Fibroblast of pulmonary artery (primary cell): ENCODE data around the gene USP6NL.
A peak's percentile ranks its signal among the peaks of the same experiment; 100 is the strongest.
"Not testable (repeated sequence)": the region's sequence is repeated elsewhere in the genome, so short reads cannot be mapped to it uniquely, and the experiment has no call there.

Experiments
- DNase-seq: peaks from one replicate; pipeline ENCODE4 v3.0.0-alpha.2; 2010; ENCODE audit warnings: low read depth
- H3K4me3 ChIP-seq: replicated peaks from 2 replicates; pipeline ENCODE4 v1.5.1; 2011; ENCODE audit warnings: low read depth, mild to moderate bottlenecking, control low read depth, low read length, moderate library complexity
- CTCF ChIP-seq: IDR thresholded peaks from 2 replicates; pipeline ENCODE4 v1.5.1; 2011; ENCODE audit warnings: mild to moderate bottlenecking, control low read depth, low read length, inconsistent platforms; ENCODE audit errors: missing control alignments

USP6NL gene

GRCh38 chr10:11636697-11637303, 25.4 kb upstream of the USP6NL start:
- TF ChIP-seq CTCF: no peak
- DNase-seq: no peak

GRCh38 chr10:11631890-11632587, 20.6 kb upstream of the USP6NL start:
- H3K4me3 ChIP-seq: no peak overlapping the region
- no peak for TF ChIP-seq CTCF
- no peak for DNase-seq

More at GRCh38 chr10:11636697-11637303, 25.4 kb upstream of the USP6NL start:
- H3K4me3 ChIP-seq: no peak overlapping the region

- no peak overlapping the region for H3K4me3 ChIP-seq
- no peak for TF ChIP-seq CTCF
- no peak for DNase-seq
Measured at GRCh38 chr10:11631291-11631690, 19.8 kb upstream of the USP6NL start.

GRCh38 chr10:11629731-11630130, 18.3 kb upstream of the USP6NL start:
- no peak for TF ChIP-seq CTCF
- no peak for DNase-seq
- no peak overlapping the region for H3K4me3 ChIP-seq

GRCh38 chr10:11627941-11628340, 16.5 kb upstream of the USP6NL start:
- H3K4me3 ChIP-seq: not testable (repeated sequence)
- DNase-seq: peak; percentile 64

- DNase-seq: no peak
- no peak for TF ChIP-seq CTCF
- no peak overlapping the region for H3K4me3 ChIP-seq
Measured at GRCh38 chr10:11626071-11626470, 14.6 kb upstream of the USP6NL start.

- TF ChIP-seq CTCF: no peak
- DNase-seq: no peak
- no peak overlapping the region for H3K4me3 ChIP-seq
Measured at GRCh38 chr10:11625019-11625735, 13.7 kb upstream of the USP6NL start.
